ENCODE measurements around the gene UBXN10. TPM values are rescaled to one million over a fixed set of nuclear protein-coding genes. Genes with fewer than 3 reads are reported as not detected.

Gene UBXN10
- total RNA-seq, 1 donor from 2014 or later: 0.87 TPM

DNA sequence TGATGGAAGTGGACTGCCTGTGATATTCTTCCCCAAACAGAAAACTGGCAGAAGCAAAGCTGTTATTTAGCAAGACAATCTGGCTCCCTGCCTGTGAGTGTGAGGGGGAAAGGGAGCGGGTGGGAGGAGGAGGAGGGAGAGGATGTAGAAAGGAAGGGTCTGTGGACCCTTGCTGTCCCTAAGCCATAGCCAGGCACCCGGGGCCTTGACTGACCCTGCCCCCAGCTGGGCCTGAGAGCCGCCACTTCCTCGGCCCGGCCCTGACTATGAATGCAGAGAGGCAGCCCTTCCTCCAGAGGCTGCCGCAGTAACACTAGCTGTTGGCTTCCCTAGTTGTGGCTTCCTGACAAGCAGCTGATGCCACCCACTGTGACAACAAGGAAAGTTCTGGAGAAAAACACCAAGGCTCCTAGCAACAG is 32.9 kb upstream of the UBXN10 start:
- ATAC-seq (peak; percentile 63), DNase-seq (peak; percentile 70)
- H3K4me1 ChIP-seq: peaks cover 24% of the 10 kb centered on the region
- H3K27me3 ChIP-seq: no peaks in the 10 kb centered on the region
- no peaks in the 10 kb centered on the region for H3K9me3 ChIP-seq
- H3K36me3 ChIP-seq: no peaks in the 10 kb centered on the region
- TF ChIP-seq CTCF (IDR thresholded peaks at IDR 0.05): no peak
- intact Hi-C loops (cut with DNase I): no loop called here
- no peak overlapping the region for H3K4me3 ChIP-seq
- peak overlapping the region; percentile 70 for H3K27ac ChIP-seq

GRCh38 chr1:20154301-20154831 is 31.5 kb upstream of the UBXN10 start:
- H3K27ac ChIP-seq: peak overlapping the region; percentile 47
- ATAC-seq (no peak), DNase-seq (no peak)

DNA sequence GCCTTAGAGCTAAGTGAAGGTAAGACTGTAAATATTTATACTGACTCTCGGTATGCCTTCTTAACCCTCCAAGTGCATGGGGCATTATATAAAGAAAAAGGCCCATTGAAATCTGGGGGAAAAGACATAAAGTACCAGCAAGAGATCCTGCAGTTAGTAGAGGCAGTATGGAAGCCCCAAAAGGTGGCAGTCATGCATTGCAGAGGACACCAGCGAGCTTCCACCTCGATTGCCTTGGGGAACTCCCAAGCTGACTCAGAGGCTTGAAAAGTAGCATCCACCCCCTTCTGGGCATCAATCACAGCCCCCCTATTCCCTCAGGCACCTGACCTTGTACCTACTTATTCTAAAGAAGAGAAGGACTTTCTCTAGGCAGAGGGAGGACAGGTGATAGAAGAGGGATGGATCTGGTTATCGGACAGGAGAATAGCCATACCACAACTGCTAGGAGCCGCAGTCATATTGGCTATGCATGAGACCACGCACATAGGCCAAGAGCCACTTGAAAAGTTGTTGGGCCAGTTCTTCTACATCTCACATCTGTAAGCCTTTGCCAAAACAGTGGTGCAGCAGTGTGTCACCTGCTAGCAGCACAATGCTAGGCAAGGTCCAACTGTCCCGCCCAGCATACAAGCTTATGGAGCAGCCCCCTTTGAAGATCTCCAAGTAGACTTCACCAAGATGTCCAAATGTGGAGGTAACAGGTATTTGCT is 27.4 kb upstream of the UBXN10 start:
- no peak for TF ChIP-seq CTCF (IDR thresholded peaks at IDR 0.05)
- Histone ChIP-seq H3K36me3 (no peaks in the 10 kb centered on the region), H3K27ac (no peak overlapping the region), H3K27me3 (no peaks in the 10 kb centered on the region), H3K4me3 (no peak overlapping the region), H3K4me1 (peaks cover 9% of the 10 kb centered on the region), H3K9me3 (peaks cover 26% of the 10 kb centered on the region)
- intact Hi-C loops (cut with DNase I): no loop called here
- ATAC-seq: no peak
- no peak for DNase-seq

More at GRCh38 chr1:20154301-20154831, 31.5 kb upstream of the UBXN10 start:
- Histone ChIP-seq H3K9me3 (peaks cover 10% of the 10 kb centered on the region), H3K27me3 (no peaks in the 10 kb centered on the region), H3K36me3 (no peaks in the 10 kb centered on the region), H3K4me1 (peaks cover 24% of the 10 kb centered on the region), H3K4me3 (peak overlapping the region; percentile 37)
- intact Hi-C loops (cut with DNase I): no loop called here
- TF ChIP-seq CTCF (IDR thresholded peaks at IDR 0.05): no peak

DNA sequence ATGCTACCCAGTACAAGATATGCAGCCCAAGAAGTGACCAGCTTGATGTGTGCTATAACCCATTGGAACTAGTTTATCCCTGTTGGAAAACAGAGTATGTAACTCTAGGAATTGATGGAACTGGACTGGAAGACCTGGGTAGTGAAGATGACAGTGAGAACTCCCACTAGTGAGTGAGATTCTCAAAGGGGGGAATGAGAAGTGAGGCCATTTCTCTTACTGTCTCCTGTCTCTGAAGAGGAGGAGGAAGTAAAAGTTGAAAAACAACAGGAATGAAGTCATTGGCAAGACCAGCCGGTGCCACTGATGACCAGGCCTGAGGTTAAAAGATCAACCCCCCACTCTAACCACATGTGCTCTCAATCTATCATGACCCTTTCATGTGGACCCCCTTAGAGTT is 25.9 kb upstream of the UBXN10 start:
- ATAC-seq: no peak
- Histone ChIP-seq H3K4me1 (peaks cover 2% of the 10 kb centered on the region), H3K9me3 (peaks cover 26% of the 10 kb centered on the region), H3K27me3 (no peaks in the 10 kb centered on the region), H3K27ac (no peak overlapping the region), H3K4me3 (no peak overlapping the region), H3K36me3 (no peaks in the 10 kb centered on the region)
- TF ChIP-seq CTCF (IDR thresholded peaks at IDR 0.05): no peak
- no peak for DNase-seq
- intact Hi-C loops (cut with DNase I): no loop called here

GRCh38 chr1:20164694-20165202 is 21.1 kb upstream of the UBXN10 start:
- peak; percentile 13 for TF ChIP-seq CTCF (IDR thresholded peaks at IDR 0.05)
- Histone ChIP-seq H3K4me3 (no peak overlapping the region), H3K4me1 (peaks cover 11% of the 10 kb centered on the region), H3K36me3 (no peaks in the 10 kb centered on the region), H3K27me3 (no peaks in the 10 kb centered on the region), H3K27ac (no peak overlapping the region), H3K9me3 (peaks cover 13% of the 10 kb centered on the region)
- ATAC-seq (peak; percentile 49), DNase-seq (no peak)
- intact Hi-C loops (cut with DNase I): no loop called here

Measured in upper lobe of right lung (tissue), 1 donor.